WERI-Rb-1 (cell line): Measurements from ENCODE around the gene PCSK4.
"Not testable (repeated sequence)": the region's sequence is repeated elsewhere in the genome, so short reads cannot be mapped to it uniquely, and the experiment has no call there.

Experiments used
- DNase-seq: peaks from one replicate; pipeline ENCODE4 v3.0.0-alpha.2; 2020
- H3K27ac ChIP-seq: fragments of 250-450 bp; sonication (Bioruptor Pico); 2 replicates; pipeline ENCODE4 v1.5.1; 2020; ENCODE audit warnings: mild to moderate bottlenecking, moderate library complexity
- H3K27me3 ChIP-seq: fragments of 250-450 bp; sonication (Bioruptor Pico); 2 replicates; pipeline ENCODE4 v1.5.1; 2021; ENCODE audit warnings: mild to moderate bottlenecking, low read depth, moderate library complexity; ENCODE audit not compliant: insufficient read depth, severe bottlenecking
- H3K36me3 ChIP-seq: fragments of 250-450 bp; sonication (Bioruptor Pico); 2 replicates; pipeline ENCODE4 v1.5.1; 2020; ENCODE audit warnings: mild to moderate bottlenecking, moderate library complexity
- H3K4me3 ChIP-seq: 2 replicates; pipeline ENCODE4 v1.5.1; 2011; ENCODE audit warnings: low read depth, mild to moderate bottlenecking, control low read depth, low read length
- H3K9me3 ChIP-seq: fragments of 250-450 bp; sonication (Bioruptor Pico); 2 replicates; pipeline ENCODE4 v1.5.1; 2021; ENCODE audit warnings: mild to moderate bottlenecking, moderate library complexity; ENCODE audit not compliant: severe bottlenecking
- CTCF ChIP-seq: IDR thresholded peaks from 2 replicates; pipeline ENCODE4 v1.5.1; 2011; ENCODE audit warnings: low read depth, mild to moderate bottlenecking, control low read depth, inconsistent platforms, low read length

Gene PCSK4

DNA sequence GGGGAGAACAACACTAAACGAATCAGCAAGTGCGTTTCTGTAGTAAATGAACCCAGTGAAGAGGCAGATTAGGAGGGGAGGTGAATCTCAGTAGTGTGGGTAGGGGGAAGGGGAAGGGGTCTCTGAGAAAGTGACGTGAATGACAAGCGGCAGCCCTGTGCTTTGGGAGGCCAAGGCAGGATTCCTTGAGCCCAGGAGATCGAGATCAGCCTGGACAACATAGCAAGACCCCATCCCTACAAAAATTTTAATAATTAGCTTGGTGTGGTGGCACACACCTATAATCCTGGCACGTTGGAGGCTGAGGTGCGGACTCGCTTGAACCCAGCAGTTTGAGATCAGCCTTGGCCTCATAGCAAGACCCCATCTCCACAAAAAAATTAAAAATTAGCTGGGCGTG is 41.9 kb upstream of the PCSK4 start:
- Histone ChIP-seq H3K9me3 (no peaks in the 10 kb centered on the region), H3K27ac (no peak overlapping the region), H3K27me3 (no peaks in the 10 kb centered on the region), H3K4me3 (no peak overlapping the region), H3K36me3 (no peaks in the 10 kb centered on the region)
- no peak for DNase-seq
- no peak for TF ChIP-seq CTCF

DNA sequence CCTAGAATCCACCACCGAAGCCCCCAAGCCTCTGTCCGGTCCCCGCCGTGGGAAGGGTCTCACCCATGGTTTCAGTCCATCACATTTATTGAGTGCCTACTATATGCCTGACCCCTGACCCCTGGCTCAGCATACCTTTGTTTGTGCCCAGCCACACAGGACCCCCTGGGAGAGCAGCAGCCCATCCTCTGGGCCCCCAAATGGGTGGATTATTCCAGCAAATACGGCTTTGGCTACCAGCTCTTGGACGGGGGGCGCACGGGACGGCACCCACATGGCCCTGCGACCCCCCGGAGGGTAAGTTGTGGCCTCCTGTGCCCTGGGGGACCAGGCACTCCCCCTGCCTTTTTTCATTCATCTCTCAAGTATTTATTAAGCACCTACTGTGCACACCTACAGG is 41.4 kb upstream of the PCSK4 start:
- no peak for DNase-seq
- H3K4me3 ChIP-seq = no peak overlapping the region
- H3K36me3 ChIP-seq = no peaks in the 10 kb centered on the region
- no peaks in the 10 kb centered on the region for H3K9me3 ChIP-seq
- TF ChIP-seq CTCF = no peak
- H3K27me3 ChIP-seq = no peaks in the 10 kb centered on the region
- H3K27ac ChIP-seq = no peak overlapping the region

- not testable (repeated sequence) for H3K36me3 ChIP-seq, H3K4me3 ChIP-seq, H3K27ac ChIP-seq, DNase-seq, H3K9me3 ChIP-seq, H3K27me3 ChIP-seq
Observed at GRCh38 chr19:1530856-1531255, 40.7 kb upstream of the PCSK4 start.

GRCh38 chr19:1529430-1529816 is 39.3 kb upstream of the PCSK4 start:
- no peak for DNase-seq
- Histone ChIP-seq H3K27me3 (peaks cover 4% of the 10 kb centered on the region), H3K36me3 (no peaks in the 10 kb centered on the region), H3K9me3 (no peaks in the 10 kb centered on the region), H3K4me3 (no peak overlapping the region), H3K27ac (no peak overlapping the region)
- TF ChIP-seq CTCF = no peak

- Histone ChIP-seq H3K4me3 (no peak overlapping the region), H3K36me3 (no peaks in the 10 kb centered on the region), H3K27ac (no peak overlapping the region), H3K27me3 (peaks cover 6% of the 10 kb centered on the region), H3K9me3 (no peaks in the 10 kb centered on the region)
- no peak for DNase-seq
- no peak for TF ChIP-seq CTCF
Observed at GRCh38 chr19:1528596-1529429, 38.7 kb upstream of the PCSK4 start.

DNA sequence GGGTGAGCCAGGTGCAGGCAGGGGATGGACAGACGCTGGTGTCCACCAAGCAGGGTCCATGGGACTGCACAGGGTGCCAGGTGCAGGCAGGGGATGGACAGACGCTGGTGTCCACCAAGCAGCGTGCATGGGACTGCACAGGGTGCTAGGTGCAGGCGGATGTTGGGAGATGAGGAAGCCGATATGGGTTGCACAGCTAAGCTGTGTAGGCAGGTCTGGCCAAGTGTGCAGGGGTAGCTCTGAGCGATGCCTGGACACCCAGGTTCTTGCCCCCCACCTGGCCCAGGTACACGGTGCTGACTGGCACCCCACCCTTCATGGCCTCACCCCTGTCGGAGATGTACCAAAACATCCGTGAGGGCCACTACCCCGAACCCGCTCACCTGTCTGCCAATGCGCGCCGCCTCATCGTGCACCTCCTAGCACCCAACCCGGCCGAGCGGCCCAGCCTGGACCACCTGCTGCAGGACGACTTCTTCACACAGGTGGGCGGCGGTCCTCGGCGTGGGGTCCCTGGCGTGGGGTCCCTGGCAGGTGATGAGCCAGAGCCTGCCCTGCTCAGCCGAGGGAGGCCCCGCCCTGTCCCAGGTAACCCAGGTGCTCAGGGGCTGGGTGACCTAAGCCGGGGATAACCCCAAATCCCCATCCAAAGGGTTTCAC is 37.6 kb upstream of the PCSK4 start:
- DNase-seq = no peak
- Histone ChIP-seq H3K27ac (no peak overlapping the region), H3K4me3 (no peak overlapping the region), H3K9me3 (no peaks in the 10 kb centered on the region), H3K27me3 (peaks cover 9% of the 10 kb centered on the region), H3K36me3 (no peaks in the 10 kb centered on the region)
- no peak for TF ChIP-seq CTCF
